Endothelial cell (in vitro differentiated cells): Measurements from ENCODE around the gene PTPRN2. TPM values are rescaled to one million over a fixed set of nuclear protein-coding genes. Genes with fewer than 3 reads are reported as not detected.

ENCODE experiments used
- DNase-seq: peaks from one replicate; pipeline ENCODE4 v3.0.0; 2021; ENCODE audit warnings: low spot score
- H3K27ac Mint-ChIP-seq: one replicate; pipeline ENCODE4 v1.8.0; 2021; ENCODE audit warnings: mixed read lengths, inconsistent platforms; ENCODE audit not compliant: unreplicated experiment
- H3K27me3 Mint-ChIP-seq: one replicate; pipeline ENCODE4 v1.8.0; 2021; ENCODE audit warnings: mild to moderate bottlenecking, moderate library complexity, mixed read lengths, inconsistent platforms; ENCODE audit not compliant: unreplicated experiment
- H3K36me3 Mint-ChIP-seq: one replicate; pipeline ENCODE4 v1.8.0; 2021; ENCODE audit warnings: mild to moderate bottlenecking, low read depth, mixed read lengths, inconsistent platforms; ENCODE audit not compliant: unreplicated experiment
- H3K4me1 Mint-ChIP-seq: one replicate; pipeline ENCODE4 v1.8.0; 2021; ENCODE audit warnings: mild to moderate bottlenecking, mixed read lengths, inconsistent platforms; ENCODE audit not compliant: unreplicated experiment
- H3K4me3 Mint-ChIP-seq: one replicate; pipeline ENCODE4 v1.8.0; 2021; ENCODE audit warnings: mild to moderate bottlenecking, mixed read lengths, inconsistent platforms; ENCODE audit not compliant: unreplicated experiment
- H3K9me3 Mint-ChIP-seq: one replicate; pipeline ENCODE4 v1.8.0; 2021; ENCODE audit warnings: mixed read lengths, inconsistent platforms; ENCODE audit not compliant: unreplicated experiment
- total RNA-seq: library from RNA; stranded (reverse); fragmentation: NEBNext Ultra II Directional; extraction: Animal tissue kit (Norgen Biotek cat#: 25700); gene quantifications from one replicate; pipeline ENCODE4 v1.2.1, GENCODE V29; 2021; ENCODE audit not compliant: unreplicated experiment
- TF ChIP-seq, protein P1 (sequence below): fragments of 200-600 bp; sonication (generic); IDR thresholded peaks from one replicate; pipeline ENCODE4 v1.5.0; 2021; ENCODE audit warnings: antibody characterized with exemption; ENCODE audit not compliant: unreplicated experiment

The PTPRN2 gene
- total RNA-seq, 1 donor from 2014 or later: 0.18 TPM

DNA sequence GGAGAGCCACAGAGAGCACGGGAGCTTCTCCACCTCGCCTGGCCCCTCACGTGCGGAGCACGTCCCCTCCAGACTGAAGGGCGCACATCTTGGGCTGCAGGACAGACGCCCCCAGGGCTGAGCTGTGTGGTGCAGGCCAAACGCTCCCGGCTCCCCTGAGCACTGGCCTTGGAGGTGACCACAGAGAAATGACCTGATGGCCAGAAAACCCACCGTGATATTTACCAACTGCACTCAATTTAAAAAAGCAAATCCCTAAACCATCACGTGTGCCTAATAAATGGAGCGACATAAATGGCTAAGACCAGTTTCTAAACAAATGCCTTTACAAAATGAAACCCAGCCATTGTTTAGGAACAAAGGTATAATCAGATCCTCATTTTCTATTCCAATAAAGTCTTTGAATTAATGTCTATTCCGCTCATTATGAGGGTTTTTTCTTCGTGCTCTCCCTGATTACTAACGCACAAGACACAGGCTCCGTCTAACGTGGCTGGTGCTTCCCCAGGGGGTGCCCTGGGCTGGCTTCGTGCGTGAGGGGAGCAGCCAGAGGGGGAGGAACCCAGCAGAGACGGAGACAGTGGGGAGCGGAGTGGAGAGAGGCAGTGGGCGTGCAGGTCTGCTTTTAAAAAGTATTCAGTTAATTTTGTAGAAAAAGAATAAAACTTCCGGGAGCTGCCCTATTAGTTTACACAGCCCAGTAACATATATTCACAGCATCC, 1060.5 kb downstream of the PTPRN2 start:
- H3K27ac Mint-ChIP-seq: no peak overlapping the region
- H3K4me3 Mint-ChIP-seq: no peak overlapping the region
- H3K9me3 Mint-ChIP-seq: peaks cover 43% of the 10 kb centered on the region
- H3K36me3 Mint-ChIP-seq: peaks cover 34% of the 10 kb centered on the region
- no peaks in the 10 kb centered on the region for H3K4me1 Mint-ChIP-seq
- TF ChIP-seq, protein P1, sequence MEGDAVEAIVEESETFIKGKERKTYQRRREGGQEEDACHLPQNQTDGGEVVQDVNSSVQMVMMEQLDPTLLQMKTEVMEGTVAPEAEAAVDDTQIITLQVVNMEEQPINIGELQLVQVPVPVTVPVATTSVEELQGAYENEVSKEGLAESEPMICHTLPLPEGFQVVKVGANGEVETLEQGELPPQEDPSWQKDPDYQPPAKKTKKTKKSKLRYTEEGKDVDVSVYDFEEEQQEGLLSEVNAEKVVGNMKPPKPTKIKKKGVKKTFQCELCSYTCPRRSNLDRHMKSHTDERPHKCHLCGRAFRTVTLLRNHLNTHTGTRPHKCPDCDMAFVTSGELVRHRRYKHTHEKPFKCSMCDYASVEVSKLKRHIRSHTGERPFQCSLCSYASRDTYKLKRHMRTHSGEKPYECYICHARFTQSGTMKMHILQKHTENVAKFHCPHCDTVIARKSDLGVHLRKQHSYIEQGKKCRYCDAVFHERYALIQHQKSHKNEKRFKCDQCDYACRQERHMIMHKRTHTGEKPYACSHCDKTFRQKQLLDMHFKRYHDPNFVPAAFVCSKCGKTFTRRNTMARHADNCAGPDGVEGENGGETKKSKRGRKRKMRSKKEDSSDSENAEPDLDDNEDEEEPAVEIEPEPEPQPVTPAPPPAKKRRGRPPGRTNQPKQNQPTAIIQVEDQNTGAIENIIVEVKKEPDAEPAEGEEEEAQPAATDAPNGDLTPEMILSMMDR: no peak
- no peak for DNase-seq
- H3K27me3 Mint-ChIP-seq: peaks cover 15% of the 10 kb centered on the region

DNA sequence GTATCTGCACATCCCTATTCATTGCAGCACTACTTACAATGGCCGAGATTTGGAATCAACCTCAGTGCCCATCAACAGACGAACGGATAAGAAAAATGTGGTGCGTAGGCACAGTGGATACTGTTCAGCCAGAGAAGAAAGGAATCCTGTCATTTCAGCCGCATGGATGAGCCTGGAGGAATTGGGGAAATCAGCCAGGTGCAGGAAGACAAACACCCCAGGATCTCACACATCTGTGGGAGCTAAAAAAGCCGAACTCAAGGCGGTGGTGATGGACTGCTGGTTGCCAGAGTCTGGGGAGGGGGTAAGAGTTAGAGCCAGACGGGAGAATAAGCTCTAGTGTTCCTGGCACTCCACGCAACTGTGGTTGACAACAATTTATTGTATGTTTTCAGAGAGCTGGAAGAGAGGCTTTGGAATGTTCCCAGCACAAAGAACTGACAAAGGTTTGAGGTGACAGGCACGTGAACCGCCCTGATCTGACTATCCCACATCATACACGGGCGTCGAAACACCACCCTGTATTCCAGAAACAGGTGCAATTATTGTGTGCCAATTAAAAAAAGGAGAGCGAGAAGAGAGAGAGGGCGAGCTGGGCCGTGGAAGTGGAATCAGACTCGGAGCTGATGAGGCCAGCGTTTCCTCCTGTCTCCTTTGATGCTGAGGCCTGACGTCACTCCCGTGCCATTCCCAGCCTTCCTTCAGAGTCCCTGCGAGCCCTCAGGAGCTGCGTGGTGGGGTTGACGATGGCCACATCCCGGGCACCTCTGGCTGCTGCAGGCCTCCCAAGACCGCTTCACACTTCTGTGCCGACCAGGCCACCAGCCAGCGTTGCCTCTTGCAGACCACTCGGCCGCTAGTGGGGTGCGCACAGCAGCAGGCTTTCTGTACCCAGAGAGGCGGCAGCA, 1061.4 kb downstream of the PTPRN2 start:
- TF ChIP-seq, protein P1: no peak
- no peaks in the 10 kb centered on the region for H3K4me1 Mint-ChIP-seq
- no peak for DNase-seq
- H3K36me3 Mint-ChIP-seq: peaks cover 34% of the 10 kb centered on the region
- H3K9me3 Mint-ChIP-seq: peaks cover 44% of the 10 kb centered on the region
- H3K4me3 Mint-ChIP-seq: peak overlapping the region; percentile 63
- no peak overlapping the region for H3K27ac Mint-ChIP-seq
- H3K27me3 Mint-ChIP-seq: peaks cover 15% of the 10 kb centered on the region

DNA sequence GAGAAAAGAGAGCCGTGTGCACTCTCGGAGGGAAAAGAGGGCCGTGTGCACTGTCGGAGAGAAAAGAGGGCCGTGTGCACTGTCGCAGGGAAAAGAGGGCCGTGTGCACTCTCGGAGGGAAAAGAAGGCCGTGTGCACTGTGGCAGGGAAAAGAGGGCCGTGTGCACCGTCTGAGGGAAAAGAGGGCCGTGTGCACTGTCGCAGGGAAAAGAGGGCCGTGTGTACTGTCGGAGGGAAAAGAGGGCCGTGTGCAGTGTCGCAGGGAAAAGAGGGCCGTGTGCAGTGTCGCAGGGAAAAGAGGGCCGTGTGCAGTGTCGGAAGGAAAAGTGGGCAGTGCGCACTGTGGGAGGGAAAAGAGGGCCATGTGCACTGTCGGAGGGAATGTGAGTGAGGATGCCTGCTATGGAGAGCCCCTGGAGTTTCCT, 1062.1 kb downstream of the PTPRN2 start:
- peak overlapping the region; percentile 78 for H3K4me3 Mint-ChIP-seq
- no peak for DNase-seq

DNA sequence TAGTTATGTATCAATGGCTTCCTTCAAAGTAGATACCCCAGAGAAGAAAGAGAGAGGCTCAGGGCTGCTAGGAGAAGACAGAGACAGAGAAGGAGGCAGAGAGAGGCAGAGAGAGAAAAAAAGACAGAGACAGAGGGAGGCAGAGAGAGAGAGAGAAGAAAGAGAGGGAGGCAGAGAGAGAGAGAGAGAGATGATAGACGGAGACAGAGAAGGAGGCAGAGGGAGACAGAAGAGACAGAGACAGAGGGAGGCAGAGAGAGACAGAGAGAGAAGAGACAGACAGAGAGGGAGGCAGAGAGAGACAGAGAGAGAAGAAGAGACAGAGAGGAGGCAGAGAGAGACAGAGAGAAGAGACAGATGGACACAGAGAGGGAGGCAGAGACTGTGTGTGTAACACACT, 1062.9 kb downstream of the PTPRN2 start:
- peaks cover 13% of the 10 kb centered on the region for H3K27me3 Mint-ChIP-seq
- no peak overlapping the region for H3K27ac Mint-ChIP-seq
- TF ChIP-seq, protein P1: no peak
- peaks cover 42% of the 10 kb centered on the region for H3K9me3 Mint-ChIP-seq
- peaks cover 34% of the 10 kb centered on the region for H3K36me3 Mint-ChIP-seq
- H3K4me1 Mint-ChIP-seq: no peaks in the 10 kb centered on the region
- no peak overlapping the region for H3K4me3 Mint-ChIP-seq
- DNase-seq: no peak

More for the DNA sequence above, 1062.1 kb downstream of the PTPRN2 start:
- peaks cover 34% of the 10 kb centered on the region for H3K36me3 Mint-ChIP-seq
- no peak overlapping the region for H3K27ac Mint-ChIP-seq
- TF ChIP-seq, protein P1: no peak
- H3K27me3 Mint-ChIP-seq: peaks cover 15% of the 10 kb centered on the region
- no peaks in the 10 kb centered on the region for H3K4me1 Mint-ChIP-seq
- peaks cover 44% of the 10 kb centered on the region for H3K9me3 Mint-ChIP-seq
